Pancreas (tissue), 10 donors: ENCODE results near the gene COA5. TPM values are rescaled to one million over a fixed set of nuclear protein-coding genes. Genes with fewer than 3 reads are reported as not detected.
A peak's percentile ranks its signal among the peaks of the same experiment; 100 is the strongest.

Experiments used
- ATAC-seq, 4 donors: fragments of 200-7000 bp; cut with Tn5 transposase; one replicate each; pipeline versions ENCODE4 v1.8.0 to v1.9.1; 2020; ENCODE audit warnings: mild to moderate bottlenecking in 4 of 4, moderate library complexity in 4 of 4
- DNase-seq, 6 donors: peaks; one replicate each; pipeline ENCODE4 v3.0.0-alpha.2; 2020
- FAIRE-seq: peaks from 2 replicates; lab custom pipeline; 2012; peaks lifted over from hg19 to GRCh38; lab: Jason Lieb, UNC
- H3K27ac ChIP-seq, 4 donors: fragments of 200-600 bp; sonication (generic); 1 replicate in 3 of 4; 2 replicates in 1 of 4; pipeline versions ENCODE4 v1.5.0 to v1.8.0; 2020
- H3K27me3 ChIP-seq, 4 donors: fragments of 200-600 bp; one replicate each; pipeline ENCODE4 v1.8.0; 2021
- H3K36me3 ChIP-seq, 3 donors: fragments of 200-600 bp; sonication (generic) in 1 of 3; one replicate each; pipeline versions ENCODE4 v1.5.0 to v1.8.0; 2020 to 2021
- H3K4me1 ChIP-seq, 3 donors: fragments of 200-600 bp; one replicate each; pipeline ENCODE4 v1.8.0; 2021
- H3K4me3 ChIP-seq, 4 donors: fragments of 200-600 bp; sonication (generic) in 2 of 4; one replicate each; pipeline versions ENCODE4 v1.5.0 to v1.8.0; 2020 to 2021
- H3K9me3 ChIP-seq, 4 donors: fragments of 200-600 bp; one replicate each; pipeline ENCODE4 v1.8.0; 2021
- CTCF ChIP-seq, 4 donors: fragments of 200-600 bp; sonication (generic) in 3 of 4; IDR thresholded peaks; one replicate each; pipeline versions ENCODE4 v1.5.0 to v1.8.0; 2021; ENCODE audit warnings: antibody characterized with exemption in 4 of 4
- WGBS, 2 donors: extraction: QIAGEN DNeasy Blood & Tissue Kit; methylation state at CpG; one replicate each; pipeline ENCODE4 v1.1.7; 2013; 5-methylcytosine and 5-hydroxymethylcytosine counted together
- intact Hi-C, 3 donors: fragments of 100-400 bp; cut with DNase I; formaldehyde crosslinking; loops; one replicate each; pipeline versions ENCODE4 v1.11.1 to v1.14.2; 2022
- polyA plus RNA-seq, 2 donors: library from polyadenylated mRNA; stranded (reverse); fragments of 200-250 nt; gene quantifications; one replicate each; pipeline ENCODE4 v1.2.3, GENCODE V29; 2013
- total RNA-seq, 6 donors: library from RNA; stranded (reverse); fragmentation: NEBNext Ultra II Directional in 4 of 6; extraction: Animal tissue kit (Norgen Biotek cat#: 25700) in 4 of 6; gene quantifications; one replicate each; pipeline versions ENCODE4 v1.2.1 to v1.2.4, GENCODE V29; 2021 to 2023
- donor health status: healthy with polysubstance abuse.
- donor health status: DM: no; HTN: no; CAD: no; lungs with moderate emphysema.
- donor health status: DM: no; HTN: no; CAD: no.
- donor health status: control.
- donor health status: control.
- donor health status: Bipolar disorder and iron deficiency.
- donor health status: DM: yes; HTN: yes; CAD: no.
- donor health status: DM: no; HTN: no; CAD: no.
- donor health status: DM: no; HTN: no; CAD: no.
- donor health status: DM: yes; HTN: yes; CAD: no.

The COA5 gene
- total and polyA plus RNA-seq, 8 donors = 9.3 to 41.0 (median 12.5) TPM

- ATAC-seq = peak; percentile 45 to 74 (median 56)
- H3K4me3 ChIP-seq = peak overlapping the region; percentile 80 to 99 (median 92)
- peak overlapping the region; percentile 93 to 98 (median 95) for H3K27ac ChIP-seq
- TF ChIP-seq CTCF (IDR thresholded peaks at IDR 0.05) = no peak
- no peak for FAIRE-seq
- peaks cover 0 to 8% (median 7%) of the 10 kb centered on the region in 3 donors for H3K36me3 ChIP-seq
- peak in 5 of 6 donors; percentile 17 to 75 (median 55) for DNase-seq
- no peaks in the 10 kb centered on the region for H3K27me3 ChIP-seq
- WGBS, 2 donors = 1 to 2% methylated on average over 29 of the region's 29 CpGs
- H3K9me3 ChIP-seq = no peaks in the 10 kb centered on the region
- peaks cover 22 to 37% (median 27%) of the 10 kb centered on the region in 3 donors for H3K4me1 ChIP-seq
- intact Hi-C loops = no loop called here
These were observed 771 bp upstream of the COA5 start for GRCh38 chr2:98608962-98609604.

GRCh38 chr2:98607741-98608115 is 584 bp downstream of the COA5 start:
- intact Hi-C loops = no loop called here
- TF ChIP-seq CTCF (IDR thresholded peaks at IDR 0.05) = no peak
- Histone ChIP-seq H3K27ac (peak overlapping the region; percentile 93 to 98 (median 95)), H3K36me3 (peaks cover 0 to 12% (median 3%) of the 10 kb centered on the region in 3 donors), H3K4me1 (peaks cover 22 to 37% (median 27%) of the 10 kb centered on the region in 3 donors), H3K4me3 (peak overlapping the region; percentile 80 to 99 (median 92)), H3K27me3 (no peaks in the 10 kb centered on the region), H3K9me3 (no peaks in the 10 kb centered on the region)
- WGBS, 2 donors = 0 to 3% methylated on average over 7 of the region's 7 CpGs
- DNase-seq = no peak
- peak in 3 of 4 donors; percentile 12 to 33 (median 24) for ATAC-seq
- no peak for FAIRE-seq

GRCh38 chr2:98607104-98607503 is 1.2 kb downstream of the COA5 start:
- peak overlapping the region in 3 of 4 donors; percentile 80 to 95 (median 90) for H3K4me3 ChIP-seq
- FAIRE-seq (no peak), DNase-seq (no peak), ATAC-seq (no peak)
- peaks cover 22 to 37% (median 27%) of the 10 kb centered on the region in 3 donors for H3K4me1 ChIP-seq
- no peaks in the 10 kb centered on the region for H3K9me3 ChIP-seq
- no peak overlapping the region for H3K27ac ChIP-seq
- TF ChIP-seq CTCF (IDR thresholded peaks at IDR 0.05) = no peak
- 31 to 34% methylated on average over 6 of the region's 6 CpGs for WGBS, 2 donors
- intact Hi-C loops = no loop called here
- peaks cover 0 to 16% (median under 1%) of the 10 kb centered on the region in 3 donors for H3K36me3 ChIP-seq
- H3K27me3 ChIP-seq = no peaks in the 10 kb centered on the region

- H3K27me3 ChIP-seq = no peaks in the 10 kb centered on the region
- no peak for TF ChIP-seq CTCF (IDR thresholded peaks at IDR 0.05)
- DNase-seq (no peak), FAIRE-seq (no peak), ATAC-seq (no peak)
- peaks cover 22 to 35% (median 27%) of the 10 kb centered on the region in 3 donors for H3K4me1 ChIP-seq
- 31 to 32% methylated on average over 7 of the region's 7 CpGs for WGBS, 2 donors
- H3K4me3 ChIP-seq = peak overlapping the region in 1 of 4 donors; percentile 95
- no peak overlapping the region for H3K27ac ChIP-seq
- intact Hi-C loops = no loop called here
- H3K9me3 ChIP-seq = no peaks in the 10 kb centered on the region
- peaks cover 0 to 23% (median 3%) of the 10 kb centered on the region in 3 donors for H3K36me3 ChIP-seq
These were observed 1.9 kb downstream of the COA5 start for GRCh38 chr2:98606431-98606830.

GRCh38 chr2:98605076-98605475 is 3.2 kb downstream of the COA5 start:
- H3K4me3 ChIP-seq = no peak overlapping the region
- intact Hi-C loops = no loop called here
- peaks cover 3 to 34% (median 7%) of the 10 kb centered on the region in 3 donors for H3K36me3 ChIP-seq
- no peak overlapping the region for H3K27ac ChIP-seq
- WGBS, 2 donors = 70 to 77% methylated on average over 3 of the region's 3 CpGs
- peaks cover 18 to 22% (median 20%) of the 10 kb centered on the region in 3 donors for H3K4me1 ChIP-seq
- no peak for FAIRE-seq
- no peak for TF ChIP-seq CTCF (IDR thresholded peaks at IDR 0.05)
- no peak for ATAC-seq
- H3K9me3 ChIP-seq = no peaks in the 10 kb centered on the region
- DNase-seq = no peak
- H3K27me3 ChIP-seq = no peaks in the 10 kb centered on the region
